OCI-LY7 (cell line): ENCODE measurements around the gene EXOG.

ENCODE experiments used
- EZH2phosphoT487 ChIP-seq: fragments of 200-600 bp; sonication (generic); IDR thresholded peaks from 2 replicates; pipeline ENCODE4 v1.6.1; 2018; ENCODE audit warnings: low read depth, borderline replicate concordance, mild to moderate bottlenecking, mixed run types, antibody characterized with exemption, low read length, moderate library complexity, mixed read lengths
- TF ChIP-seq, protein P1 (sequence below): fragments of 200-600 bp; sonication (generic); conservative IDR thresholded peaks from 2 replicates; pipeline ENCODE4 v1.5.1; 2014; ENCODE audit warnings: mild to moderate bottlenecking, antibody characterized with exemption, low read length, moderate library complexity, mixed read lengths

- TF ChIP-seq, protein P1, sequence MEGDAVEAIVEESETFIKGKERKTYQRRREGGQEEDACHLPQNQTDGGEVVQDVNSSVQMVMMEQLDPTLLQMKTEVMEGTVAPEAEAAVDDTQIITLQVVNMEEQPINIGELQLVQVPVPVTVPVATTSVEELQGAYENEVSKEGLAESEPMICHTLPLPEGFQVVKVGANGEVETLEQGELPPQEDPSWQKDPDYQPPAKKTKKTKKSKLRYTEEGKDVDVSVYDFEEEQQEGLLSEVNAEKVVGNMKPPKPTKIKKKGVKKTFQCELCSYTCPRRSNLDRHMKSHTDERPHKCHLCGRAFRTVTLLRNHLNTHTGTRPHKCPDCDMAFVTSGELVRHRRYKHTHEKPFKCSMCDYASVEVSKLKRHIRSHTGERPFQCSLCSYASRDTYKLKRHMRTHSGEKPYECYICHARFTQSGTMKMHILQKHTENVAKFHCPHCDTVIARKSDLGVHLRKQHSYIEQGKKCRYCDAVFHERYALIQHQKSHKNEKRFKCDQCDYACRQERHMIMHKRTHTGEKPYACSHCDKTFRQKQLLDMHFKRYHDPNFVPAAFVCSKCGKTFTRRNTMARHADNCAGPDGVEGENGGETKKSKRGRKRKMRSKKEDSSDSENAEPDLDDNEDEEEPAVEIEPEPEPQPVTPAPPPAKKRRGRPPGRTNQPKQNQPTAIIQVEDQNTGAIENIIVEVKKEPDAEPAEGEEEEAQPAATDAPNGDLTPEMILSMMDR, result no peak
- TF ChIP-seq EZH2phosphoT487, result no peak
Observed at GRCh38 chr3:38475716-38476115, 20.4 kb upstream of the EXOG start.
